Islet of Langerhans (tissue), 1 donor: ENCODE data around the gene EHD3.

Experiments used
- FAIRE-seq: peaks from one replicate; lab custom pipeline; 2011; peaks lifted over from hg19 to GRCh38; lab: Jason Lieb, UNC

EHD3 gene

GRCh38 chr2:31237348-31238017, 3.5 kb downstream of the EHD3 start:
- FAIRE-seq: no peak

DNA sequence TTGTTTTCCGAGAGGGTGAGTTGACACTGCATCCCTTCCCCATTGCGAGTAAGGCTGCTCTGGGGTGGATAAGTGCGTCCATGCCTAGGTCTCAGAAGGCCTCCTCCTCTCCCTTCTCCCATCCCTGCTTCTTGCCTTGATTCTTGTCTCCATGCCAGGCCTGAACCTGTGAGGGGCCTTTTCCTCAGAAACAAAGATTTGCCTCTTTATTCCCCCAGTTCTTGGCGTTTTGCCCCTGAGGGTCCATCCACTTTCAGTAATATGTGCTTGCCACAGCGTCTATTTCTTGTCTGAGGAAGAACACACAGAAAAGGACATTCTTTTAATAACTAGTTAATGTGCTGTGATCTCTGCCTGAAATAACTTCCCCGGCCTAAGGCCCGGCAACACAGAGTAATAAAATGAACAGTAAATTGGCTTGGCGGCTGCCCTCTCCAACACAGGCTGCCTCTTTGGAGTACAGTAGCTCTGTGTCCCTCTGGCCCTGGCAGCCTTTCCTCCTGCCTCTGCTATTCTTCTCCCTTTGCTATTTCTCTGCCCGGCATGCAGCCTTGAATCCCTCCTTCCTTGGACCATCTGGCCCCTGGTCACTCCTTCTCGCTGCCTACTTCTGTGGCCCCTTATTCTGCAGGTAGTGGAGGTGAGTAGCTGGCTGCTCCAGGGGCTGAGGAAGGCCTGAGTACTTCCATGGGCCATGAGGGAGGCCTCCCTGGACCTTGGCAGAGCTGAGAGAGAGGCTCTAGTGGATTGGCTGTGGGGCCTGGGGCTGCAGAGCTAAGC, 4.4 kb downstream of the EHD3 start:
- FAIRE-seq: no peak

DNA sequence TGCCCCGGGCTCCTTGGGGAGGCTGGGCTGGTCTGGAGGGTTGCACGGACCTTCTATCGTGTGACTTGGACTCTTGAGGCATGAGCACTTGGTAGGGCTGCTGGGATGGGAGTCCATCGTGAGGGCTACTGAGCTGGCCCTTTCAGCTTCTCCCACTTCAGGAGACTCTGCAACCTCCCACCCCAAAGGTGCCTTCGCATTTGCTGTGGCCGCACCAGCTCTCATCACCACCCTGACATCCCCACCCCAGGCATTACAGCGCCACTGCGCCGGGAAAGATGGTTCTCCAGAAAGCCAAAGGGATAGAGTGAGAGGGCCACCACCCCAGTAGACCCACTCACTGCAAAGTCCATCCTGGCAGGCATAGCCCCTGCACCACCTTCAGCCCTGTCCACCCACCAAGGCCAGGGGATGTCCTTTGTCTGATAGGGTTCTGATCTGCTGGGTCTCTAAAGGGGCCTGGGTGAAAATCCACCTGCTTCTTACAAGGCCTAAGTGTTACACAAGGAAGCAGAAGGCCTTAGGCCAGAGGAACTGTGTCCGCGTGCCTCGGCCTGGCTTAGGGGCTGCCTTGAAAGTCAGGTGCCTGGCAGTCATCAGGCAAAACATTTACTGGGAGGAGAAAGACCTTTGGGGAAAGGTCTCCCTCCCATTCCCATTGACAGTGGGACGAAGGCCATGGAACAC, 5.1 kb downstream of the EHD3 start:
- no peak for FAIRE-seq

DNA sequence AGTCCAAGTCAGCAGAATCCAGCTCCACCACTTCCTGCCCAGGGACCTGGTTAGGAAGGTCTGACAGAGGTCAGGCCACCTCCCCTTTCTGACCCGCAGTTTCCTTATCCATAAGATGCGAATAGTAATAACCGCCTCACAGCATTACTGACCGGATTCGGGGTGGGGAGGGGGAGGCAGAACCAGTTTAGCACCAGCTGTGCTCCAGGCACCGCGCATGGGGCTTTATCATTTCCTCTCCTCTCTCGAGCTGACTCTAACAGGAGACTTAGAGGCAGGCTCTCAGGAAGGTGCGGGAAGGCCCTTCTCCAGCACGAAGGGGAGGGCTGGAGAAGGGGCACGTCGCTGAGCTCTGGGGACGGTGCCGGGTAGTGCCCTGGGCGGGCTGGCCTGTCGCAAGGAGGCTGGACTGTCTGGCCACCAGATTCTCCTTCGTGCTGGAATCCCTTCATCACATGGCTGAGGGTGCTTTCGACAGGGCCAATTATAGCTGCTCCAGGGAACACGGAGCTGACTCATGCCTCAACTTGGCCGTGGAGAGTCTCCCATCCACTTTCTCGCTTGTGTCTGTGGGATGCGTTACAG, 5.7 kb downstream of the EHD3 start:
- FAIRE-seq: no peak

DNA sequence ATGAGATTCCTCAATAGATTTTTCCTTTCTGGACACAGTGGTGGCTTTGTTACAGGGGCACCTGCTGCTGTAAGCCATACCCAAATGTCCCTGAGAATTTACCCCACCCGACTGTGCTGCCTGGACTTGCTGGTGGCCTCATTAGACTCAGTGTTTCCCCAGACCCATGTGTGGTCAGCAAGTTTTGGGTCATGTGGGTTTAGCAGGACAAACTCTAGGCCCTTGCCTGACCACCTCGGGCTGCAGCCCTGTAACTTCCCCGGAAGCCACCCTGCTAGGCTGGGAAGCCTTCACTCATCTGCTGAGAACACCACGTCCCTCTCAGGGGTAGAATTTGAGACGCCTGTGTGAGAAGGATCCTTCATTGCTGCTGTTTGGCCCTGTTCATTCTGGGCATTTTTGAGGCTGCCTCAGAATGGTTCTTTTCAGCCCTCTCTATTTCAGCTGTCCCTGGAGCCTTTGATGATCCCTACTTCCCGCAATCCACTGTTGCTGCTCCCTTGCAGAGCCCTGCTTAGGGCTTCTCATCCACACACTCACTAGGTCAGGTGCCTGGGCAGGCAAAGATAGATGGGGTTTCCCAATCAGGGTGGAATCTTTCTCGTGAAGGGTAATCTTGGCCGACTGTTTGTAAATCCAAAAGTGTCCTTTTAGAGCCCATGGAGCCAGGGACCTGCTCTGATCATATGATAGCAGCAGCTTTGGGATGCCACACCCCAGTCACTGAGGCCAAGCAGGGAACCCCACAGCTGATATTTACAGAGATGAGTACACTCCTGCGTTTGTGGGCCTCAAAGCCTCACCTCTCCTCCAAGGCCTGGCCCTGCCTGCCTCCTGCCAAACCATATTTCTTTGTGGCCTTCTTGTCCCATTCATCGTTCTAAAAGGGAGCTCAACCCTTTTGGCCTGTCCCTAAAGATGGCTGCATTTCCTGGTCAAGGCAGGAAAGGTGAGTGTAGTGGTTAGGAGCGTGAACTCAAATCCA, 6.7 kb downstream of the EHD3 start:
- no peak for FAIRE-seq

DNA sequence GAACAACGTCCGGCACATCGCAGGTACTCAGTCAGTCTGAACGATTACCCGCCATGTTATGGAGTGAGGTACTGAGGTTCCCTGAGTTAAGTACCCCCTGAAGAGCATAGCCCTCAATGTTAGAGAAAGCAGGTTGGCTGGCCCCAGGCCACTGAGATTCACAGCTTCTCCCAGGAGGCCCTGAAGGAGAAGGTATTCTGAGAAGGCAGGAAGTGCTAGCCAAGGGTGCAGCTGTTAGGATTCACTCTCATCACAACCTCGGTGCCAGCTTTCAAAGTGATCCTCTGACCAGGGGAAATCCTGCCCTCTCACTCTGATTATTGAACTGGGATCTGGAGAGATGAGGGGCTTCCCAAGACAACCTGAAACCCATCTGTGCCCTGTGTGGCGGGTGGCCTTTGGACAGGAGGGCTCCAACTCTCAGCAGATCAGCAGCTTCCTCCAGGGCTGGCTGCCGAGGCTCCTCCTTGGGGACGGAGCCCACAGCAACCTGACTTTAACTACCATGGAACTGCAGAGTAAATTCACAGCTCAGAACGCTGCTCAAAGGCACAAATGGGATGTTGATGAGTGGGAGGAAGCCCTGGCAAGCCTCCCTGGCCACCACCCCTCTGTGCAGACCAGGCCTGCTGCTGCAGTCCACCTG, 7.8 kb downstream of the EHD3 start:
- no peak for FAIRE-seq

DNA sequence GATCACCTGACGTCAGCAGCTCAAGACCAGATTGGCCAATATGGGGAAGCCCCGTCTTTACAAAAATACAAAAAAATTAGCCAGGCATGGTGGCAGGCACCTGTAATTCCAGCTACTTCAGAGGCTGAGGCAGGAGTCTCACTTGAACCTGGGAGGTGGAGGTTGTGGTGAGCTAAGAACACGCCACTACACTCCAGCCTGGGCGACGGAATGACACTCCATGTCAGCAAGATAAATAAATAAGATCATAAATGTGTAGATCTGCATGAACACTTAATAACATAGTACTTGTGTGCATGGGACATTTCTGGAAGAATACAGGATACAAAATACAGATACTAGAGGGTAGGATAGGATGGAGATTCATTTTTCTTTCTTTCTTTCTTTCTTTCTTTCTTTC, 9.1 kb downstream of the EHD3 start:
- FAIRE-seq: no peak

GRCh38 chr2:31244101-31244500, 10.1 kb downstream of the EHD3 start:
- no peak for FAIRE-seq

DNA sequence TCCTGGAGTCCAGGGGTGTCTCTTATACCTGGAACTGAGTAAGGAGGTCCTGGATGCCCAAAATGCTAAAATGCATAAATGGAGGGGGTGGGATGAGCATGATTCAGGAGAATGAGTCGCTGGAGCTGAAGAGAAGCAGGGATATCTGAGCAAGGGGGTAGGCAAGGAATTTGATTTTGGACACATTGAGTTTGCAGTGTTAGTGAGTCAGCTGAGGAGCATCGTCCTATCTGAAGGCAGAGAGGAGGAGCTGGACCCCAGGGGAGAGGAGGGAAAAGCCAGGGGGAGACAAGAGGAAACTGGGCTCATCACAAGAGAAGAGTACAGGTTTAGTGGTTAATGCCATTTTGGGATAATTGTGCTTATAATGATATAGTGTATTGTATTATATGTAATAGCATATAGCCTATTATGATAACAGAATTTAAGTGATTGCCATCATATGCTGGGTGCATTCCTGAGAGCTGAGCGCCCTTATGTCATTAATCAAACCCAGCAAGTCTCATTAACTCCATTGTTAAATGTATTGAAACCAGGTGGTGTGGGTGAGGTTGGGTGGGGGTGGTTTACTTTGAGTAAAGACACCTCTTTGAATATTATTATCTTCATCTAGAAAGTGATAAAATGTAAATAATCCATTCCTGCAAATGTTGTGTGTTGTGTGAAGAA, 12.4 kb downstream of the EHD3 start:
- no peak for FAIRE-seq

- FAIRE-seq: no peak
These were observed 13.8 kb downstream of the EHD3 start for GRCh38 chr2:31247711-31248110.

- FAIRE-seq: no peak
These were observed 14.2 kb downstream of the EHD3 start for GRCh38 chr2:31248139-31248538.

- no peak for FAIRE-seq
These were observed 15.2 kb downstream of the EHD3 start for GRCh38 chr2:31249009-31249690.

DNA sequence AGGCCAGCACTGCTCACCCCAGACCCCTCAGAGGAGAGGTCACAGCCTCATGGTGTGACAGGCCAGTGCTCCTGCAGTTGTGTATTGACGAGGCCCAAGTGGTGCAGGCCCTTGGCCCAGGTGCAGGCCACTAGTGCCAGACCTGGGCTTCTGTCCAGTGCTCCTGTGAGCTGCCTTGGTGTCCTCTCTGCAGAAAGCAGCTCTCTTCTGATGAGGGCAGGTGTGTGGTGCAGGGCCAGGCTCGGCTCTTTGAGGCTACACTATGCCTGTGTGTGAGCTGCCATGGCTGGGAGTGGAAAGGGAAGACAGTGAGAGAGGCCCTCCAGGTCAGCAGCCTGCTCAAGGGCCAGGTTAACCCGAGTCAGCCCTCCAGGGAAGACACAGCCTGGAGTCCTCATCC, 17.1 kb downstream of the EHD3 start:
- FAIRE-seq: no peak

- no peak for FAIRE-seq
These were observed 17.9 kb downstream of the EHD3 start for GRCh38 chr2:31251851-31252250.

- no peak for FAIRE-seq
These were observed 19.6 kb downstream of the EHD3 start for GRCh38 chr2:31253356-31254131.

DNA sequence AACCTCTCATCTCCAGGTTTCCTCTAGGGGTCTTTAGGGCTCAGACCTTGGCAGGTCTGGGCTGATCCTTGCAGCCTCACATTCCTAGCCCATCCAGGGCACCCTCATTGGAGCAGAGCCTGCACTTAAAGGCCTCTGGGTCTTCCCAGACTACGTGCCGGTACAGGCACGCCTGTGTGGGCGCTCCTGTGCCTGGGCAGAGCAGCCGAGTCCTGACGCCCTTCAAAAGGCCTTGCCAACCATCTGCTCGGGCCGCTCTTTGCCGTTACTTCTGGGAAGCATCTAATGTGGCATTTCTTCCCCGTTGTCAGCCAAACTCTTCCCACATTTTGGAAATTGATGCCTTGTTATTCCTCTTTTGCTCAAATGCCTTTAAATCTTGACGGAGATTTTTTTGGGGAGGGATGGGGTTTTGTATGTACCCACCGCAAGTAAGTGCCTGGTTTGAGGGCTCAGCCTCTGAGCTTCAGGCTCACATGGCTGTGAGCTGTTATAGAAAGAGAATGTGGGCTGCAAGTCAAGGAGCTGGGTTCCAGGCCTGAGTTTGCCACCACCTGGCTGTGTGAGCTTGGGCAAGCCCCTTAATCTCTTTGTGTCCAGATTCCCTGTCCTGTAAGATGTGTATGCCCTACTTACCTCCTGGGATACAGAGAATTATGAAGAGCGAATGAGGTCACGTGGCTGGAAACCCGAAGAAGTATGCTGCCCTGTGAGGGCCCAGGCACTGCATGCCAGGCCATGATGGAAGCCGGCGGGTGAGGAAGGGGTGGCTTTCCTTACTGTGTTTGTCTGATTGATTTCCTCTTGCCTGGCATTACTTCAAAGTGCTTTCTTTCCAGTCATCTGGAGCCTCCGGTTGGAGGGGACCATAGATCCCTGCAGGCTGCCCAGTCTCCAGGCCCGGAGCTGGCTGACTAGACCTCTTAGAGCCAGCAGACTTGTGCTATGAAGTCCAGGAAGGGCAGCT, 20.6 kb downstream of the EHD3 start:
- no peak for FAIRE-seq

GRCh38 chr2:31255911-31256571, 22.1 kb downstream of the EHD3 start:
- FAIRE-seq: no peak
